Vagina (tissue), 2 donors: ENCODE data around the gene TMEM229A. TPM values are rescaled to one million over a fixed set of nuclear protein-coding genes. Genes with fewer than 3 reads are reported as not detected.

Source experiments
- DNase-seq, 2 donors: peaks; one replicate each; pipeline ENCODE4 v3.0.0-alpha.2; 2017; ENCODE audit errors: extremely low spot score in 2 of 2
- H3K27ac ChIP-seq: fragments of 200-600 bp; sonication (generic); one replicate; pipeline ENCODE4 v1.5.1; 2019
- H3K27me3 ChIP-seq: fragments of 200-600 bp; sonication (generic); one replicate; pipeline ENCODE4 v1.5.1; 2019
- H3K36me3 ChIP-seq, 2 donors: fragments of 200-600 bp; sonication (generic); one replicate each; pipeline ENCODE4 v1.5.1; 2017 to 2019
- H3K4me1 ChIP-seq: fragments of 200-600 bp; sonication (generic); one replicate; pipeline ENCODE4 v1.5.1; 2019
- H3K4me3 ChIP-seq, 2 donors: fragments of 200-600 bp; sonication (generic); 1 replicate in 1 of 2; 2 replicates in 1 of 2; pipeline ENCODE4 v1.5.1; 2016 to 2019
- H3K9me3 ChIP-seq: fragments of 200-600 bp; sonication (generic); one replicate; pipeline ENCODE4 v1.5.1; 2019
- POLR2A ChIP-seq, 2 donors: fragments of 450-650 bp; IDR thresholded peaks; one replicate each; pipeline ENCODE4 v1.6.1; 2017; ENCODE audit warnings: antibody characterized with exemption in 2 of 2, mild to moderate bottlenecking in 2 of 2, moderate library complexity in 2 of 2
- POLR2AphosphoS5 ChIP-seq, 2 donors: sonication (generic); formaldehyde crosslinking; IDR thresholded peaks; one replicate each; pipeline ENCODE4 v1.9.0; 2017; ENCODE audit warnings: antibody characterized with exemption in 2 of 2, mild to moderate bottlenecking in 2 of 2, low read depth in 1 of 2; ENCODE audit not compliant: insufficient read depth in 1 of 2
- intact Hi-C: fragments of 100-400 bp; cut with DNase I; formaldehyde crosslinking; loops from one replicate; pipeline ENCODE4 v1.15.1; 2023
- total RNA-seq: library from RNA; depleted of rRNA; stranded (reverse); fragments of >200 nt; gene quantifications from one replicate; pipeline ENCODE4 v1.2.3, GENCODE V29; 2016
- TF ChIP-seq, protein P1 (sequence below), 3 experiments: fragments of 450-650 bp in 2 of 3; fragments of 200-600 bp in 1 of 3; sonication (generic) in 1 of 3; IDR thresholded peaks; one replicate each; pipeline ENCODE4 v1.5.1; 2017 to 2019; ENCODE audit warnings: antibody characterized with exemption in 3 of 3, mild to moderate bottlenecking in 2 of 3, moderate library complexity in 2 of 3

TMEM229A gene
- total RNA-seq, 1 donor from 2014 or later: not detected

DNA sequence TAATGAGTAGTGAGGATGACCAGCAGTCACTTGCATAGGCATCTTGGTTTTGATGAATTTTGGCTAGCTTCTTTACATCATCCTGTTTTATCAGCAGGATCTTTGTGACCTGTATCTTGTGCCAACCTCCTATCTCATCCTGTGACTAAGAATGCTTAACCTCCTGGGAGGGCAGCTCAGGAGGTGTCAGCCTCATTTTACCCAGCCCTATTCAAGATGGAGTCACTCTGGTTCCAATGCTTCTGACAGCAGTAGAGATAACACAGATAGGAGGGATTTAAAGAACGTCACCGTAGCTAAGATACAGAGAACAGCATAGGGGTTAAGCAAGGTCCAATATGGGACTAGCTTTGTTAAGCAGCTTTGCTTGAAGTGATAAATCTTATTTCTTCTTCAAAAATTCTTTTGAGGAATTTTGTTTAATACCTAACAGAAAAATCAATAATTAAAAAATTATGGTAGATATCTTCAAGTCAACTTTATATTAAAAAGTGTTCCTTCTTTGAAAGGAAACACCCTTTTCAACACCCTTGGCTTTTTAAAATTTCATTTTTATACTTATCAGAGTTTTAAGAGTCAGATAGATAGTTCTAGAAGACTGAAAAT is 39.9 kb downstream of the TMEM229A start:
- H3K27ac ChIP-seq: no peak overlapping the region
- H3K4me3 ChIP-seq: no peak overlapping the region
- intact Hi-C loops: no loop called here
- no peaks in the 10 kb centered on the region for H3K4me1 ChIP-seq
- H3K36me3 ChIP-seq: no peaks in the 10 kb centered on the region
- TF ChIP-seq POLR2AphosphoS5 (IDR thresholded peaks at IDR 0.05; ENCODE audit: insufficient read depth in 1 of 2, low read depth in 1 of 2): no peak
- no peak for DNase-seq
- no peaks in the 10 kb centered on the region for H3K27me3 ChIP-seq
- no peaks in the 10 kb centered on the region for H3K9me3 ChIP-seq

DNA sequence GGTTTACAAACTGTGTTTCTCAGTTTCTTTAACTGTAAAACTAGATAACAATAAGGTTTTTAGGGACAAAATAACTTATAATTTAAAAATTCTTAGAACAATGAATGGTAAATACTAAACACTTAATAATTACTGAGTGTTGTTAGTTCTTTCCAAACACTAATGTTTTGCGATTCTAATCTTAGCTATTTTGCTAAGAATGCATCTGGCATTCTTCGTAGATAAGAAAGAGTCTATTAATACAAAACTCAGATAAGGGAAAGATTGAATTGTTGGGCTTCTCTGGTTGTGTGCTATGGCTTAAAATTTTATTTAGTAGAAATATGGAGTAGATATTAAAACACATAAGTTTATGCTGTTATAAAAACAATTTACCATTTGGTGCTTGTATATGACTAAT is 45.4 kb downstream of the TMEM229A start:
- H3K27ac ChIP-seq: no peak overlapping the region
- no peaks in the 10 kb centered on the region for H3K9me3 ChIP-seq
- DNase-seq: no peak
- no peaks in the 10 kb centered on the region for H3K4me1 ChIP-seq
- H3K36me3 ChIP-seq: no peaks in the 10 kb centered on the region
- intact Hi-C loops: no loop called here
- TF ChIP-seq POLR2A (IDR thresholded peaks at IDR 0.05) (no peak), POLR2AphosphoS5 (IDR thresholded peaks at IDR 0.05; ENCODE audit: insufficient read depth in 1 of 2, low read depth in 1 of 2) (no peak)
- TF ChIP-seq, protein P1, sequence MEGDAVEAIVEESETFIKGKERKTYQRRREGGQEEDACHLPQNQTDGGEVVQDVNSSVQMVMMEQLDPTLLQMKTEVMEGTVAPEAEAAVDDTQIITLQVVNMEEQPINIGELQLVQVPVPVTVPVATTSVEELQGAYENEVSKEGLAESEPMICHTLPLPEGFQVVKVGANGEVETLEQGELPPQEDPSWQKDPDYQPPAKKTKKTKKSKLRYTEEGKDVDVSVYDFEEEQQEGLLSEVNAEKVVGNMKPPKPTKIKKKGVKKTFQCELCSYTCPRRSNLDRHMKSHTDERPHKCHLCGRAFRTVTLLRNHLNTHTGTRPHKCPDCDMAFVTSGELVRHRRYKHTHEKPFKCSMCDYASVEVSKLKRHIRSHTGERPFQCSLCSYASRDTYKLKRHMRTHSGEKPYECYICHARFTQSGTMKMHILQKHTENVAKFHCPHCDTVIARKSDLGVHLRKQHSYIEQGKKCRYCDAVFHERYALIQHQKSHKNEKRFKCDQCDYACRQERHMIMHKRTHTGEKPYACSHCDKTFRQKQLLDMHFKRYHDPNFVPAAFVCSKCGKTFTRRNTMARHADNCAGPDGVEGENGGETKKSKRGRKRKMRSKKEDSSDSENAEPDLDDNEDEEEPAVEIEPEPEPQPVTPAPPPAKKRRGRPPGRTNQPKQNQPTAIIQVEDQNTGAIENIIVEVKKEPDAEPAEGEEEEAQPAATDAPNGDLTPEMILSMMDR (IDR thresholded peaks at IDR 0.05): no peak
- no peaks in the 10 kb centered on the region for H3K27me3 ChIP-seq
- no peak overlapping the region for H3K4me3 ChIP-seq

Other genes with a start within 250 kb of the TMEM229A start
- gene HYAL4, start 187.9 kb downstream of the TMEM229A start, total RNA-seq: 0.49 TPM
- not detected for gene SPAM1, start 107.8 kb downstream of the TMEM229A start, total RNA-seq